ENCODE measurements around the gene PODXL. TPM values are rescaled to one million over a fixed set of nuclear protein-coding genes. Genes with fewer than 3 reads are reported as not detected.
A peak's percentile ranks its signal among the peaks of the same experiment; 100 is the strongest.

The PODXL gene
- total and polyA plus RNA-seq, 2 of the 8 experiments (the other 6 are each of a cell fraction or from before 2014, with no cell fraction given), result 638 to 925 TPM

GRCh38 chr7:131499801-131500200 lies 56.6 kb downstream of the PODXL start:
- Histone ChIP-seq H3K4ac (replicated peaks; ENCODE audit: insufficient read length, low read depth, low read length) (no peak overlapping the region), H3K9ac (replicated peaks in 1 of 4; ENCODE audit: extremely low read depth in 1 of 4, low read depth in 3 of 4, low read length in 3 of 4) (no peak overlapping the region), H3K9me3 (ENCODE audit: insufficient read depth in 2 of 2, low read depth in 1 of 2, low read length in 1 of 2) (no peaks in the 10 kb centered on the region), H3K4me1 (replicated peaks in 1 of 4; ENCODE audit: control insufficient read depth in 3 of 4, insufficient read depth in 4 of 4, low read length in 3 of 4) (peaks cover 0 to 5% (median 0%) of the 10 kb centered on the region in 4 experiments; a peak in 1 of 7 replicates), H2AFZ (ENCODE audit: low read length) (no peak overlapping the region), H4K5ac (ENCODE audit: insufficient read length, low read depth, low read length) (no peak overlapping the region), H4K8ac (ENCODE audit: extremely low read depth, insufficient read depth, low read length) (no peak overlapping the region), H3K4me2 (ENCODE audit: insufficient read depth in 1 of 2, low read depth in 2 of 2, low read length in 2 of 2) (no peak overlapping the region), H3K79me2 (ENCODE audit: control insufficient read depth in 1 of 2, insufficient read depth in 2 of 2, low read length in 2 of 2) (no peaks in the 10 kb centered on the region; a peak in 1 of 4 replicates), H2BK15ac (ENCODE audit: low read length) (no peak overlapping the region), H3K79me1 (ENCODE audit: low read depth, low read length) (no peaks in the 10 kb centered on the region; the same call in 1 of the 2 replicates), H3K4me3 (ENCODE audit: extremely low read depth in 1 of 4, insufficient read depth in 2 of 4, low read depth in 3 of 4, low read length in 4 of 4) (no peak overlapping the region), H2BK12ac (ENCODE audit: low read depth, low read length) (no peak overlapping the region), H3K27me3 (replicated peaks in 1 of 4; ENCODE audit: control insufficient read depth in 3 of 4, extremely low read depth in 1 of 4, insufficient read depth in 3 of 4, low read length in 3 of 4) (no peaks in the 10 kb centered on the region), H3K56ac (replicated peaks; ENCODE audit: insufficient read length, low read depth, low read length) (no peak overlapping the region), H4K91ac (replicated peaks; ENCODE audit: insufficient read length, low read length) (no peak overlapping the region), H3K23ac (ENCODE audit: insufficient read length) (no peak overlapping the region), H3K14ac (ENCODE audit: insufficient read length) (no peak overlapping the region), H3K36me3 (ENCODE audit: control insufficient read depth in 2 of 4, insufficient read depth in 4 of 4, low read length in 3 of 4) (peaks cover 29 to 75% (median 60%) of the 10 kb centered on the region in 4 experiments), H3K18ac (ENCODE audit: extremely low read depth, low read length) (no peak overlapping the region), H3K27ac (ENCODE audit: low read depth, low read length) (no peak overlapping the region), H2BK120ac (replicated peaks; ENCODE audit: low read depth, low read length) (no peak overlapping the region), H3K23me2 (ENCODE audit: low read depth, low read length) (no peaks in the 10 kb centered on the region; the same call in 1 of the 2 replicates), H4K20me1 (replicated peaks in 1 of 2; ENCODE audit: control insufficient read depth in 1 of 2, insufficient read depth in 2 of 2, low read length in 2 of 2) (peaks cover 4 to 10% of the 10 kb centered on the region in 2 experiments), H2BK5ac (ENCODE audit: low read depth, low read length) (no peak overlapping the region), H2AK5ac (ENCODE audit: low read depth, low read length) (no peak overlapping the region), H2BK20ac (ENCODE audit: low read length) (no peak overlapping the region)
- ChIA-PET POLR2A (ENCODE audit: partially characterized antibody) (interaction anchor here (1.0 kb wide), 1 partner anchor 155 kb away, joined by 3 read pairs; no protein-coding TSS in a partner anchor), CTCF (ENCODE audit: partially characterized antibody) (interaction anchor here (0.6 to 3.5 kb wide), 6 partner anchors 11 to 603 kb away, joined by 3 to 19 read pairs (median 4); no protein-coding TSS in a partner anchor)
- TF ChIP-seq CEBPB (IDR thresholded peaks at IDR 0.05; ENCODE audit: low read depth, low read length), result no peak
- TF ChIP-seq TAF7 (optimal IDR thresholded peaks at IDR 0.05; ENCODE audit: borderline replicate concordance, low read depth, low read length), result peak; percentile 23
- TF ChIP-seq POLR2AphosphoS5 (IDR thresholded peaks at IDR 0.05; ENCODE audit: low read depth, low read length), result peak; percentile 44
- FAIRE-seq, result no peak
- WGBS, 2 experiments (ENCODE audit: extremely low coverage in 1 of 2, insufficient coverage in 1 of 2, insufficient read length in 1 of 2, insufficient replicate concordance in 2 of 2, low coverage in 1 of 2, low lambda C conversion rate in 2 of 2, missing lambda C conversion rate in 1 of 2), result 96% methylated on average over 6 of the region's 6 CpGs; no CpG with 5 or more reads in 1 of the 2 experiments
- no peak for DNase-seq (ENCODE audit: low read depth in 1 of 2, low spot score in 2 of 2)

Data from H1 (cell line).